Measurements from ENCODE around the gene RHCG. TPM values are rescaled to one million over a fixed set of nuclear protein-coding genes. Genes with fewer than 3 reads are reported as not detected.

The RHCG gene
- total and polyA plus RNA-seq, 2 of the 4 experiments (the other 2 are of a cell fraction) = not detected

- Histone ChIP-seq H3K9me3 (ENCODE audit: control insufficient read depth, insufficient read depth, low read length) (no peaks in the 10 kb centered on the region), H3K4me3 (ENCODE audit: insufficient read depth, low read depth, low read length) (no peak overlapping the region), H2AK9ac (replicated peaks; ENCODE audit: low read depth, low read length, poor library complexity) (no peak overlapping the region), H3K56ac (ENCODE audit: extremely low read depth, insufficient read depth, low read length) (no peak overlapping the region), H3K27ac (ENCODE audit: insufficient read depth, low read length) (no peak overlapping the region), H4K5ac (ENCODE audit: low read depth, low read length) (no peak overlapping the region), H3K23ac (ENCODE audit: low read depth, low read length) (no peak overlapping the region), H3K27me3 (ENCODE audit: control insufficient read depth, insufficient read depth, low read length) (peaks cover 39% of the 10 kb centered on the region), H2AK5ac (ENCODE audit: low read depth, low read length) (peak overlapping the region; percentile 10; the same call in 1 of the 2 replicates), H2BK5ac (ENCODE audit: low read depth, low read length, poor library complexity, severe bottlenecking) (no peak overlapping the region), H2BK20ac (ENCODE audit: low read depth, low read length) (no peak overlapping the region), H4K8ac (ENCODE audit: low read depth in 2 of 2, low read length in 2 of 2) (no peak overlapping the region), H4K91ac (ENCODE audit: insufficient read depth, low read depth, low read length) (no peak overlapping the region), H3K4me1 (ENCODE audit: control insufficient read depth, insufficient read depth, low read length) (no peaks in the 10 kb centered on the region), H3K79me1 (ENCODE audit: low read depth in 1 of 2, low read length in 2 of 2) (no peaks in the 10 kb centered on the region), H2AFZ (replicated peaks; ENCODE audit: low read length, poor library complexity) (no peak overlapping the region), H3K36me3 (ENCODE audit: control insufficient read depth, insufficient read depth, low read length) (no peaks in the 10 kb centered on the region), H4K20me1 (ENCODE audit: insufficient read depth, low read length) (no peaks in the 10 kb centered on the region), H3K18ac (ENCODE audit: low read depth, low read length) (no peak overlapping the region), H2BK15ac (ENCODE audit: low read depth, low read length) (no peak overlapping the region), H3K4me2 (ENCODE audit: low read depth, low read length) (no peak overlapping the region), H3K4ac (ENCODE audit: low read depth, low read length) (no peak overlapping the region), H3K9me1 (ENCODE audit: insufficient read depth, low read length) (no peaks in the 10 kb centered on the region), H3K14ac (replicated peaks; ENCODE audit: low read depth, low read length) (no peak overlapping the region), H3K9ac (ENCODE audit: low read depth, low read length) (no peak overlapping the region), H2BK120ac (ENCODE audit: low read depth, low read length) (no peak overlapping the region)
- intact Hi-C loops (cut with micrococcal nuclease) (no loop called here), in situ Hi-C loops (cut with MboI; ENCODE audit: low sequenced_read_pairs) (no loop called here), dilution Hi-C loops (cut with HindIII; ENCODE audit: low sequenced_read_pairs, unreplicated experiment) (no loop called here)
- 100% methylated on average over 1 of the region's 5 CpGs; no CpG with 5 or more reads in 1 of the 2 experiments for WGBS, 2 experiments (ENCODE audit: extremely low coverage in 2 of 2, insufficient read length in 1 of 2)
- no peak for ATAC-seq (ENCODE audit: low read depth)
- no peak for DNase-seq
- no TSS peak for BruUV-seq (replicated peaks)
- CTCF ChIA-PET = no interaction called here
- TF ChIP-seq FOS (IDR thresholded peaks at IDR 0.05; ENCODE audit: low read depth, low read length) = no peak
- no peak for TF ChIP-seq RCOR1 (IDR thresholded peaks at IDR 0.05; ENCODE audit: insufficient replicate concordance, low read length)
- TF ChIP-seq MAFK (IDR thresholded peaks at IDR 0.05; ENCODE audit: low read depth, low read length) = no peak
- no peak for TF ChIP-seq SMC3 (IDR thresholded peaks at IDR 0.05; ENCODE audit: low read depth, low read length)
- TF ChIP-seq USF2 (IDR thresholded peaks at IDR 0.05; ENCODE audit: low read depth, low read length) = no peak
- TF ChIP-seq CHD1 (IDR thresholded peaks at IDR 0.05; ENCODE audit: low read depth, low read length) = no peak
- no peak for TF ChIP-seq MAZ (IDR thresholded peaks at IDR 0.05; ENCODE audit: borderline replicate concordance, low read depth, low read length)
- no peak for TF ChIP-seq BHLHE40 (IDR thresholded peaks at IDR 0.05; ENCODE audit: low read depth, low read length)
- no peak for TF ChIP-seq CTCF (conservative IDR thresholded peaks at IDR 0.05; ENCODE audit: low read depth, low read length)
- no peak for TF ChIP-seq NFE2L2 (IDR thresholded peaks at IDR 0.05; ENCODE audit: low read depth, low read length)
- POLR2A ChIA-PET (ENCODE audit: unreplicated experiment) = no interaction called here
These were observed 5.3 kb upstream of the RHCG start for GRCh38 chr15:89501646-89502045.
